HEK293T (cell line): Measurements from ENCODE around the gene FAAH2.

ENCODE experiments used
- CTCF ChIA-PET: fragments of 350-600 bp; formaldehyde crosslinking; extraction: SDS; loops from one replicate; lab custom pipeline; 2021; ENCODE audit warnings: antibody characterized with exemption, inconsistent platforms; lab: Yijun Ruan, JAX
- POLR2A ChIA-PET: fragments of 350-600 bp; formaldehyde crosslinking; extraction: SDS; loops from one replicate; lab custom pipeline; 2020; ENCODE audit warnings: antibody characterized with exemption, inconsistent platforms; lab: Yijun Ruan, JAX
- DNase-seq: peaks from one replicate; pipeline ENCODE4 v3.0.0; 2012; ENCODE audit warnings: mixed read lengths; ENCODE audit errors: extremely low spot score
- ARNT ChIP-seq: fragments of 450-650 bp; IDR thresholded peaks from 2 replicates; pipeline ENCODE4 v1.6.1; 2017; ENCODE audit warnings: mild to moderate bottlenecking
- BHLHE40 ChIP-seq: fragments of 450-650 bp; IDR thresholded peaks from 2 replicates; pipeline ENCODE4 v1.6.1; 2016; ENCODE audit warnings: mild to moderate bottlenecking, moderate library complexity, borderline replicate concordance
- CTBP1 ChIP-seq: fragments of 450-650 bp; IDR thresholded peaks from 2 replicates; pipeline ENCODE4 v1.6.1; 2016; ENCODE audit warnings: borderline replicate concordance
- ELF4 ChIP-seq: fragments of 450-650 bp; IDR thresholded peaks from 2 replicates; pipeline ENCODE4 v1.6.1; 2017; ENCODE audit warnings: antibody characterized with exemption
- FOXA1 ChIP-seq: fragments of 450-650 bp; IDR thresholded peaks from 2 replicates; pipeline ENCODE4 v1.6.1; 2016; ENCODE audit warnings: mild to moderate bottlenecking
- FOXK2 ChIP-seq: fragments of 450-650 bp; IDR thresholded peaks from 2 replicates; pipeline ENCODE4 v1.6.1; 2016; ENCODE audit warnings: mild to moderate bottlenecking
- FOXM1 ChIP-seq: fragments of 450-650 bp; IDR thresholded peaks from 2 replicates; pipeline ENCODE4 v1.6.1; 2017; ENCODE audit warnings: mild to moderate bottlenecking, borderline replicate concordance
- HDGF ChIP-seq: fragments of 450-650 bp; IDR thresholded peaks from 2 replicates; pipeline ENCODE4 v1.6.1; 2017; ENCODE audit warnings: antibody characterized with exemption, borderline replicate concordance
- L3MBTL2 ChIP-seq: fragments of 450-650 bp; conservative IDR thresholded peaks from 2 replicates; pipeline ENCODE4 v1.6.1; 2016; ENCODE audit warnings: mild to moderate bottlenecking
- LEF1 ChIP-seq: fragments of 450-650 bp; IDR thresholded peaks from 2 replicates; pipeline ENCODE4 v1.6.1; 2017; ENCODE audit warnings: mild to moderate bottlenecking, borderline replicate concordance
- NFRKB ChIP-seq: fragments of 450-650 bp; IDR thresholded peaks from 2 replicates; pipeline ENCODE4 v1.6.1; 2016; ENCODE audit warnings: mild to moderate bottlenecking, moderate library complexity
- PKNOX1 ChIP-seq: fragments of 450-650 bp; IDR thresholded peaks from 2 replicates; pipeline ENCODE4 v1.6.1; 2016
- SP1 ChIP-seq: fragments of 450-650 bp; IDR thresholded peaks from 2 replicates; pipeline ENCODE4 v1.6.1; 2017
- SUZ12 ChIP-seq: fragments of 450-650 bp; IDR thresholded peaks from 2 replicates; pipeline ENCODE4 v1.6.1; 2016; ENCODE audit warnings: mild to moderate bottlenecking
- TARDBP ChIP-seq: fragments of 450-650 bp; IDR thresholded peaks from 2 replicates; pipeline ENCODE4 v1.6.1; 2016
- ZNF384 ChIP-seq: fragments of 450-650 bp; IDR thresholded peaks from 2 replicates; pipeline ENCODE4 v1.6.1; 2016

The FAAH2 gene

GRCh38 chrX:57516491-57516890 lies 230.0 kb downstream of the FAAH2 start:
- no peak for TF ChIP-seq NFRKB
- TF ChIP-seq ARNT = no peak
- no peak for TF ChIP-seq PKNOX1
- TF ChIP-seq L3MBTL2 = no peak
- no peak for TF ChIP-seq FOXK2
- CTCF ChIA-PET = no interaction called here
- no peak for DNase-seq
- POLR2A ChIA-PET = no interaction called here

DNA sequence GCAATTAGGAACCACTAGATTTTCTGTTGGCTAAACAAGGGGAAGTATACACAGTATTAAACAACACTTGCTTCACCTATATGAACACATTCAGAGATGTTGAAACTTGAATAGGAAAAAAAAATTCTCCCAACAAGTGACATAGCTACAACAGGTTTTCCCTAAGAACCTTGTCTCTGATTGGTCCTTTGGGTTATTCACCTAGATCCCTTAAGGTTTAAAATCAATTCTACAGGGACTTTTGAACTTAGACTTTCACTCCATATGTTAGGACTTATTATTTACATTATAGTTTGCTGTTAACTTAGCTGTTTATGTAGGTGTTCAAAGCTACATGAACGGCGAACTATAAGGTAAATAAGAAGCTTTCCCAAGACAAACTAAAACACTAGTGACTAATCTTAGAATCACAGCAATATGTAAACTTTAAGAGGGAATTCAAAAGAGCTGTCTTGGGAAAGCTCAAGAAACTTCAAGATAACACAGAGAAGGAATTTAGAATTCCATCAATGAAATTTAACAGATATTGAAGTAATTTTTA lies 233.1 kb downstream of the FAAH2 start:
- ChIA-PET POLR2A (no interaction called here), CTCF (no interaction called here)
- no peak for DNase-seq
- no peak for TF ChIP-seq FOXM1

GRCh38 chrX:57528670-57529255 lies 242.3 kb downstream of the FAAH2 start:
- DNase-seq = no peak
- ChIA-PET POLR2A (no interaction called here), CTCF (interaction anchor here (0.6 kb wide), 1 partner anchor 13 kb away, joined by 5 read pairs; no protein-coding TSS in a partner anchor)
- no peak for TF ChIP-seq FOXK2
- TF ChIP-seq CTBP1 = no peak
- TF ChIP-seq L3MBTL2 = no peak
- TF ChIP-seq SP1 = no peak
- no peak for TF ChIP-seq HDGF
- no peak for TF ChIP-seq FOXM1
- TF ChIP-seq ARNT = no peak
- no peak for TF ChIP-seq ELF4
- TF ChIP-seq NFRKB = no peak
- no peak for TF ChIP-seq LEF1
- no peak for TF ChIP-seq BHLHE40
- TF ChIP-seq TARDBP = no peak
- no peak for TF ChIP-seq FOXA1
- no peak for TF ChIP-seq SUZ12
- TF ChIP-seq PKNOX1 = no peak
- TF ChIP-seq ZNF384 = no peak
